MM.1S (cell line): ENCODE data around the gene GFRA1.

Experiments
- EZH2phosphoT487 ChIP-seq: fragments of 300-600 bp; sonication (generic); IDR thresholded peaks from 2 replicates; pipeline ENCODE4 v1.6.1; 2018; ENCODE audit warnings: antibody characterized with exemption, low read length
- TF ChIP-seq, protein P1 (sequence below): fragments of 300-600 bp; sonication (generic); IDR thresholded peaks from 2 replicates; pipeline ENCODE4 v1.5.1; 2016; ENCODE audit warnings: antibody characterized with exemption, low read length, mixed read lengths

DNA sequence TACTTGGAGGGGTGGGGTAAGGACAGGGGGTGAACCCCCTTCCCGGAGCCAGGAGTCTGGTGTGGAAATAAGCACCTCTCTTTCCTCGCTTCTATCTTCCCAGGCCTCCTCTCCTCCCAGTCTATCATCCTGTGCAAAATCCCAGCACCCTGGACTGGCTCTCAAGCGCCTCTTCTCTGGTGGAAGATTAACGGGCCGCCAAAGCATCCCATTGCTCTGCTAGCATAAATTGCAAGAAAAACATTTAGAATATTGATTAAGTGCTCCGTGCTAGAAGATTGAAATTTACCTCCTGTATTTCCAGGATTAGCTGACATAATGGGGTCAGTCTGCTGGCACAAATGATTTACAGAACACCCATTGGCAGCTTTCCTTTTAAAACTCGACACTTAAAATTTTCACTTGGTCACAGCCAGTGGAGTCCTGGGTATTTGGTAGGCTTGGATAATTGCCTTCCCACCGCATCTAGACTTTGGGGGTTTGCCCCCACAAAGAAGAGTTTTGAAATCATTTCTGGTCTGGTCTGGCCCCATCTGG lies 189.7 kb downstream of the GFRA1 start:
- TF ChIP-seq, protein P1, sequence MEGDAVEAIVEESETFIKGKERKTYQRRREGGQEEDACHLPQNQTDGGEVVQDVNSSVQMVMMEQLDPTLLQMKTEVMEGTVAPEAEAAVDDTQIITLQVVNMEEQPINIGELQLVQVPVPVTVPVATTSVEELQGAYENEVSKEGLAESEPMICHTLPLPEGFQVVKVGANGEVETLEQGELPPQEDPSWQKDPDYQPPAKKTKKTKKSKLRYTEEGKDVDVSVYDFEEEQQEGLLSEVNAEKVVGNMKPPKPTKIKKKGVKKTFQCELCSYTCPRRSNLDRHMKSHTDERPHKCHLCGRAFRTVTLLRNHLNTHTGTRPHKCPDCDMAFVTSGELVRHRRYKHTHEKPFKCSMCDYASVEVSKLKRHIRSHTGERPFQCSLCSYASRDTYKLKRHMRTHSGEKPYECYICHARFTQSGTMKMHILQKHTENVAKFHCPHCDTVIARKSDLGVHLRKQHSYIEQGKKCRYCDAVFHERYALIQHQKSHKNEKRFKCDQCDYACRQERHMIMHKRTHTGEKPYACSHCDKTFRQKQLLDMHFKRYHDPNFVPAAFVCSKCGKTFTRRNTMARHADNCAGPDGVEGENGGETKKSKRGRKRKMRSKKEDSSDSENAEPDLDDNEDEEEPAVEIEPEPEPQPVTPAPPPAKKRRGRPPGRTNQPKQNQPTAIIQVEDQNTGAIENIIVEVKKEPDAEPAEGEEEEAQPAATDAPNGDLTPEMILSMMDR: no peak
- no peak for TF ChIP-seq EZH2phosphoT487
